ENCODE measurements around the gene SMPX.

Gene SMPX

DNA sequence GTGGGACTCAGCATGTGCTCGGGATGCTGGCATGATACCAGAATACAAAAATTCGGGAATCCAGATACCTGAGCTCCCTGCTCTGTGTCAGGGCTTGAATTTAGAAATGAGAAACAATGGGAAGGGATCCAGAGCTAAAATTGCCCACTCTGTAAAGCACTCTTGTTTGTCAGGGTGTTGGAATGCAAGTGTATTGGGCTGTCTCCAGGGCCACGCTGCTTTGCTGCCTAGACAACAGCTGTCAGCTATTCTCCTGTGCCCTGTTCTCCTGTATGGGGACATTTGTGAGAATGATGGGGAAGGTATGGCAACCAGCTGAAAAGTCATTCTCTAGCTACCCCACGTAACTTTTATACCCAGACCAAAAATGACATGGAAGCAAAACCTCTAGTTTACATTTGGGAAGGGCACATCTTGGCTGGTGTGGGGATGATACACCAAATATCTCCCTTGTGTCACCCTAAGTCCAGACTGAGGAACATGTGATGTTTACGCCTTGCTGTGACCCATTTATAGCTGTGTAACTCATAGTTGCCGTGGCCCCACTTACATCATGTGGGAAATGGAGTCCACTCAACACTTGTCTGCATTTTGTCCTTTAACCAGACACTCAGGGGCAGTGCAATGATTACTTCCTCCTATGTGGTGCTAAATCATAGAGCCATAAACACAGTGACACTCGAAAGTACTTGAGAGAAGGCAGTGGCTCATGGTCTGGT lies 46.6 kb downstream of the SMPX start:
- DNase-seq: no peak

DNA sequence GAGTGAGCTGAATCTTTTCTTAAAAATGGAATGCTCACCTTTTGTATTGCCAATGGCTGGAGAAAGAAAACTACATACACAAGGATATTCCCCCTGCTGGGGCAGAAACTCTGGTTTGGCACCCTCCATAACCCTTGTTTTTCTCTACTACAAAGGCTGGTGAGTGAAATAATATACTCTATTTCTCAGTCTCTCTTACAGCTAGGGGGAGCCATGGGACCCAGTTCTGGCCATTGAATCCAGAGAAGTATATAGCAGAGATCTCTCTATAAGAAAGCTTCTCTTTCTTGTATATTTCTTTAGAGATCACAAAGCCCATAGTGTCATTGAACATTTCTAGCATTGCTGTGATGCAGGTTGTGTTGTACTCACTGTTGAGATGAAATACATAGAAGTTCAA lies 49.8 kb downstream of the SMPX start:
- no peak for DNase-seq

DNA sequence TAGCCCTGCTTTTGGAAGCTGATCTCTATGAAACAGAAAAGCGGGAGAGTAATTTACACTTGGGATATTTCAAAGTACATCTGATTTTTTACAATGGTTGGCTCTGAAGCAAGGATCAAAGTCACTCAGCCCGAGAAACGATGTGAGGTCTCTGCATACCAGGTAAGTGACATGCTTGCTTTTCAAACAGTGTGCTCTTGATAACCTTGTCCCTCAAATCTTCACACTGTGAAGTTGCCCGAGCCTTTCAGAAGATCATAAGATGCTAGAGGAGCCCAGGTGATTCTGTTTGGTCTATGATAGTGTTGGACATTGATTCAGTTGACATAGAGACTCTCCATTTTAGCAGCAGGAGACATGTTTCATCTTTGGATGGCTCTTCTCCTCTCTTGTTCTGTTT lies 52.7 kb downstream of the SMPX start:
- no peak for DNase-seq

DNA sequence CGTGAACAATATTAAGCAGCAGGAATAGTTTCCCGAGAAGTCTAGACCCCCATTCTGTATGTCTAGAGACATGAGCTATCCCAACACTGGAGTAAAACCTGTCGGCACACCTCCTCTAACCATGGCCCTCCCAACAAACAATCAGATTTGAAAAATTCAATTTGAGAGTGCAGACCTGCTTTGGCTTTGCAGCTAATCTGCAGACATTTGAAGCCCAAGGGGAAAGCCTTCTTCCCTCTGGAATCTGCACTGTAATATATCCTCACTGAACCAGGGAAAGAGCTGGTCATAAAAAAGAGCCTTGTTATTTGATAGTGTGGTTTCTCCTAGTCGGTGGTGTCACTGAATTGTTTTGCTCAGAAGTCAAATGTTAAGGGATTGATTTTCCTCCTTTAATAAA lies 55.2 kb downstream of the SMPX start:
- no peak for DNase-seq

DNA sequence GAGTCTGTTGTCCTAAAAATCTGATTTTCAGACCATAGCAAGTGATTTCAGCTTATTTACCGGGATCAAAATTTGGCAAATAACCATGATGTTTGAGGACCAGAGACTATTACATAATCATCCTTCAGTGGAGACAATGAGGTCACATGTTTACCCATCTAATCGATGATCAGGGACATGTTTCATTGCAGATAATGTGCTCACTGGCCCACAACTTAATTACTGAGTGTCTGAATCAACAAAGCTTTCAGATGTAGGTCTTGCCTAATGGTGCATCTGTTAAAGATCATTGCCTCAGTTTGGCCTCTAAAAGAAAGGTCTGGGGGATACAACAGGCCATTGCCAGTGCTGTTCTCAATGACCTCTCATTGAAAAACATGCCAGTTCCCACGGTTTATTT lies 56.9 kb downstream of the SMPX start:
- no peak for DNase-seq

DNA sequence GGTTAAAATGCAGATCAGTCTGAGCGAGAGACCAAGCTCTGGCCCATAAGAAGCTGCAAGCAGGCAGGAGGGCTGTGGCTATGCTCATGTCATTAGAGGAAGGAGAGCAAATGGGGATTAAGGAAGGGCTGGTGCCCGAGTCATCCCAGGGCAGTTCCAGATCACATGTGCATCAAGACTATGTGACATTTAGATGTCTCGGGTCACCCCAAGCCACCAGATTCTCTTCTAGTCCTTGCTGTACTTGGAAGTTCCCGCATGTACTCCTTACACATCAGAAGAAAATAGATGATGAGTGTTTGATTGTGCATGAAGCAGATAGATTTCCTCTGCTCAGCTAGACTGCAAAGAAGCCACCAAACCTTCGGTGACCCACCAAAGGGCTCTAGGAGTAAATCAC lies 57.6 kb downstream of the SMPX start:
- DNase-seq: peak; percentile 42

DNA sequence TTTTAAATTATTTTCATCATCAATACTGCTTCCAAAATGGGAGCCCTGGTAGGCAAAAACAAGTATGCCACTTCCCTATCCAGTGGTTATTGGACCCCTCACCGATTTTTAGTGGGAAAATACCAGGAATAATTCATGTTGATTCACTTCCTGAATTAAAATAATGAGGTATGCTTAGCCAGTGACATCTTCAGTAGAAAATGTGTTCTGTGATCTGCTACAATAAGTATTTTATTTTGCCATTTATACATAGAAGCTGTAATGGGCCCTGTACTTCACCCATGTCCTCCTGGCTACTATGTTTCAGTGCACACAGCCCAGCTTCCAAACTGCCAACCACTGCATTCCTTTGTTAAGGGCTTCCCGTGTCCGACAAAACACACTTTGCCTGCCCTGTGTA lies 58.8 kb downstream of the SMPX start:
- no peak for DNase-seq

DNA sequence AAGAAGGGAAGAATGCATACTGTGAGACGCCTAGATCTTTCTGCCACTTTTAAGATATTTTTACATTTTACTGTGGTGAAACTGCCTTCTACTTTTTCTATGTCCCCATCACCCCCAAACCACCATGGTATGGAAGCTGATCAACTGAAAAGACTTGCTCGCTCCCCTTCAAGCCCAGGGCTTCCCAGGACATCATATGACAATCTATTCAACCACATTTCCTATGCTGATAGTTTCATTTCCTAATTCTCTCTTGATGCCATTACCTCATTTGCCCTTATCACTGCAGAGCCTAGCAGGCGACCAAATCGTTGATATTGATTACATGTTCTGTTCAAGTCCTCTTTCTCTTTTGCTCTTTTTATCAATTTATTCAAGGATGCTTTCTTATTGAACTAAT lies 59.6 kb downstream of the SMPX start:
- DNase-seq: peak; percentile 63

DNA sequence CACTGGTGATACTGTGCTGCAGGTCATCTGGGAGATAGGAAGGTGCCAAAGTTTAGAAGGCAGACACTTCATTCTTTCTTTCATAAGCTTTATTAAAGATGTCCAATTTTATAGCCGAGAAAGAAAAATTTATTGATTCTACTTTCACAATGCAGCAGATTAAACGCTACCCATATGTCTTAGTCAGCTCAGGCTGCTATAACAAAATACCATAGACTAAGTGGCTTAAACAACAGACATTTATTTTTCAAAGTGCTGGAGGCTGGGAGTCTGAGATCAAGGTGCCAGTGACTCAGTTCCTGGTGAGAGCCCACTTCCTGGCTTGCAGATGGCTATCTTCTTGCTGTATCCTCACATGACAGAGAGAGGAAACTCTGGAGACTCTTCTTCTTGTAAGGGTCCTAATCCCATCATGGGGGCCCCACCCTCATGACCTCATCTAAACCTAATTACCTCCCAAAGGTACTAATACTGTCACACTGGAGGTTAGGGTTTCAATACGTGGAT lies 66.4 kb downstream of the SMPX start:
- DNase-seq: no peak

DNA sequence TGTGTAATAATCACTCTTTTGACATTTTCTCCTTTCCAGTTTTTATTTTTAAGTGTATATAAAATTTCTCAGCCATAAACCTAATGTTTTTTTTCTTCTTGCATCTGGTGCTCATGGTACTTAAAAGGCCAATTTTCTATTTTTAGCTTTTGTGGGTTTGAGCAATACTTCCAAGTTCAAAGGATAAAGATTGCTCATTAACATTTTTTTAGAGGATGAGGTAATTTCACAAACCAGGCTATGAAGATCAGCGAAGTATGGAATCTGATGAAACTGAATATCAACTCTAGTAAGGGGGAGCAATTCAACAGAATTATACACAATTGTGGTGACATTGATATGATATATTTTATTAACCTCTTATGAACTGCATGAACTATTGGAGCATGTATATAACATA lies 74.0 kb downstream of the SMPX start:
- no peak for DNase-seq

DNA sequence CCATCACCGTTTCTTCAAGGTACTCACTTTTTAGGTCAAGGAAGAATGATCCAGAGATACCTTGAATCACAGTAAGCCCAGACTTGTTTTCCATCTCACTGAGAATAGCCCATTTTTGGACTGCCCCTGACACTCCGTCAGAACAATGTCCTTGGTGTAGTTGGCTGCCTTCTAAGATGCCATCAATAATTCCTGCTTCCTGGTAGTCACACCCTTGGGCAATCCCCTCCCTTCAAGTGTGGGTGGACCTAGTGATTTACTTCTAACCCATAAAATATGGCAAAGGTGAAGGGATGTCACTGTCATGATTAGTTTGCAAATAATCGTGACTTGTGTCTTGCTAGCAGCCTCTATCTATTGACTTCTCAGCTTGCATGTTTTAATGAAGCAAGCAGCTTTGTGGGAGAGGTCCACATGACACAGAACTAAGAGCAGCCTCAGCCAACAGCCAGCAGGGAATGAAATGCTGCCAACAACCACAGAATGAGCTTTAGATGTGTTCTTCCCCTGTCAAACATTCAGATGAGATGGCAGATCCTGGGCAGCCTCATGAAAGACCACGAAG lies 79.8 kb downstream of the SMPX start:
- no peak for DNase-seq

DNA sequence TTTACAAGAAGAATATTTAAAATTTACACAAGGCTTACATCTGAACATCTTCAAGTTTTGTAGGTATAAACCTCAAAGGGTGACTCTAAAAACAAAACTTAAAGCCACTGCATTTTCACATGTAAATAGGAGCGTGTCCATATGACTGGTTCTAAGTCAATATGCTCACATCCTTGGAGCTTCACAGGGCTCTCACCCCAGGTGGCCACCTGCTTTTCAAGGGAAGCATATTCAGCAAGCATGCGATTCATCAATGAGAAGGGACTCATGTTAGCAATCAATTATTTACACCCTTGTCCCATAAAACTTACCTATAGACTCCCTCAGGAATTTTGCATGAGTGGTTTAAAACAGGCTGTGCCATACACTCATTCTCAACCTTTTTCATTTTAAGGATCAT lies 82.0 kb downstream of the SMPX start:
- no peak for DNase-seq

DNA sequence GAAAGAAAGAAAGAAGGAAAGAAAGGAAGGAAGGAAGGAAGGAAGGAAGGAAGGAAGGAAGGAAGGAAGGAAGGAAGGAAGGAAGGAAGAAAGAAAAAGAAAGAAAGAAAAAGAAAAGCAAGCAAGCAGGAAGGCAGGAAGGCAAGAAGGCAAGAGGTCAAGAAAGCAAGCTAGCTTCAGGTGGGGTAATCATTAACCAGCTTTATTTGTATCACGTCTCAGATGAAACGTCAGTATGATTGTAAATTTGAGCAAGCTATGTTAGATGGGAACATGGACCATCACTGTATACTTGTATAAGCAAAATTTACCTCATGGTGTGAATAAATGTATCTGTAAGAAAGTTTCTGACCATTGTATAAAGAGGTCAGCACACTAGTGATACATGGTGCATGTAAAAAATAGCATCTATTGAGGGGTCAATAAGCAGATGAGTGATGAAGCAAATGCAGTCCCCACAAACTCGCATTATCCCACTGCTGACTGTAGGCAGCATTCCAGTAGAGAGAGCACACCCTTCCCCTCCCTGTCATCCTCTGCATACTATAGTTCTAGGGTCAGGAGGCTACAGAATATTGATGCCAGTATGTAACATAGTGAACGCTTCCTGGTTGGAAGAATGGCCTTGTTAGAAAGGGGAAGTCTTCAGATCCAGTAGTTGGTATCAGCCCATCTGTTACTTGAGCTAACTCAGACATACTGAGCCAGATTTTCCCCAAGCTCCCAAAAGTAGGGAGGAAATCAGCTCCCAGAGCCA lies 83.3 kb downstream of the SMPX start:
- no peak for DNase-seq

DNA sequence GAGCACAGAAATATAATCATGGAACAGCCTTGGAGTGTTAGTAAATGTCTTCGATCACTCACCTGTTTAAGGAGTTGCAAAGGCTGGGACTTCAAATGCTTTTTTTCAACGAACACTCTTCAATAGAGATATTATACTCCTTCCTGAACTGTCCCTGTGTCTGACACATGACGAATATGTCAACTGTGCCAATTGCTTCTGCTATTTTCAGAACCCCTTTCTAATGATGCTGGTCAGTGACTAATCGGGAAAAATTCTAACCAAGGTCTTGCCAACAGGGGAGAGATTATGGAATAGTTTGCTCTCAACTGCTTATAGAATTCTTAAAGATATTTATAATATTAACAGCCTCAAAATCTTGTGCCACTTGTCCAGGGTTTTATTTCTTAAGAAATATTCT lies 91.2 kb downstream of the SMPX start:
- DNase-seq: no peak

DNA sequence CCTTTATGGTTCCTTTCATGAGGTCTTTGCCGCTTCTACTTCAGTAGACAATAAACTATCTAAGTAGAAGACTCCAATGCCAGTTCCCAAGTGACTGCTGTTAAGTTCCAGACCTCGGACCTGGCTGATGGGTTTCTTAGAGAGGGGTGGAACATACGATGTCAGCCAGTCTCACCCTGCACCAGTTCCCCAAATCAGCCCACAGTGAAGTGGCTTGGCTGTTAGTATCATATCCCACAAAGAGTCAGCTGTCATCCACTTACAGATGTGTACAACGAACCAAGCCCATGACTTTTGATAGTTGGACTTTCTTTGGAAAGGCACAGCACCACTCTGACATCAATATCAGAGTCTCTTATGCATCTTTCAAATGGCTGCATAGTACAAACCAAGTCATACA lies 91.7 kb downstream of the SMPX start:
- no peak for DNase-seq

DNA sequence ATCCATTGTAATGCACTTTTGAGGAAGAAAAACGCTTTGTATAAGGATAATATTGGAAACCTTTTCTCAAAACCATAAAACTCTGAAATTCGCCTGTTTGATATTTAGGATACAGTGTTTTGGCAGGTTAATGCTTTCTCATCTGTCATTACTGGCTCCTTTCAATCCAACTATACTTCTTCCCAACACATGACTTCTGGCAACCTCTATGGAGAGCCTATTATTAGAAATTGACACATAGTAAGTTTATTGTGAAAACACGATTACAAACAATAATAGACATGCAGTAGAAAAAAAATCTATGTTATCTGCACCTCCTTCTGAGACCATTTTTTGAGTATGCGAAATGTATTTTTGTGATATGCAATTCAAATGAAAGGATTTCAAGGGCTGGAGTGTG lies 95.2 kb downstream of the SMPX start:
- DNase-seq: no peak

DNA sequence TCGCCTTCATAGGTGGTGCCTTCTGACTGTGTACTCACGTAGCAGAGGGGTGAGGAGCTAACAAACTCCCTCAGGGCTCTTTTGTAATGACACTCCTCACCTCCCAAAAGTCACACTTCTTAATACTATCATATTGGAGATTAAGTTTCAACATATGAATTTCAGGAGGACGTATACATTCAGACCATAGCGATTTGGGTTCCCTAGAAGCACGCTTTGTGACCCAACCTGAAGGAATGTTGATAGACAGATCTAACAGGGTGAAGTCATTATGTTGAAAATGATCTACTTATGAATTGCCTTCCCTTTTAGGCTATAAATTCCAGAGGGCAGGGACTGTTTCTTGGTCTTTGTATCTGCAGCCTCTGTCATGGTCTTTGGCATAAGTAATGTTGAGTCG lies 96.6 kb downstream of the SMPX start:
- no peak for DNase-seq

DNA sequence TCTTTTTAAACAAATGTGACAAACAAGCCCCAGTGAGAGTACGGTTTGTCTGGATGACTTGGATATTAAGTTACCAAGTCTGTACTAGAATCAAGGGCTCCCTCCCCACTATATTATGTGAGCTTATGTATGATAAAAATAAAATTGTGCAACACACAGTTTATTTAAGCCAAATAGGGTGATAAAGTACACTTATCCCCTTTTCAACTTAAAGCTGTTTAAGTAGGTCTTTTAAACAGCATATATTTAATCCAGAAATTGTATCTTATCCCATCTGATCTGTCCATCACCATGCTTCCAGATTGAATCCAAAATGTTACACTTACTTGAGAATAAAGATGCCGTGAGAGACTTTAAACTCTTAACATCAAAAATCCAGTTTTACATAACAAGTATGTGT lies 97.8 kb downstream of the SMPX start:
- no peak for DNase-seq

DNA sequence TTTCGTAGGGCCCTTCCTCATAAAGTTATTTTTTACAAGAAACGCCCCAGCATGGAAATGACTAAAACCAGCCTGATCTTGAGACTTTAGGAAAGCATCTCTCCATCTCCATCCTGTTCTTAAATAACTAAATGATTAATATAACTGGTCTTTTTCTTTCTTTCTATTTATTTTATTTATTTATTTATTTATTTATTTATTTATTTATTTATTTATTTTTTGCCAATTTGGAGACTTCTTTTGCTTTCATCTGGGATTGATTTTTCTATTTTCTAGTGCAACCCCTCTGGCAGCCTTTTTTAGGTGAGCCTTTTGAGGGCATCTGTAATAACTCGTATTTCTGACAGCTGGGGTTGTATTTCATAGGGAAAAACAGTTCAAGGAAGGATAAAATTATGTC lies 98.6 kb downstream of the SMPX start:
- no peak for DNase-seq

DNA sequence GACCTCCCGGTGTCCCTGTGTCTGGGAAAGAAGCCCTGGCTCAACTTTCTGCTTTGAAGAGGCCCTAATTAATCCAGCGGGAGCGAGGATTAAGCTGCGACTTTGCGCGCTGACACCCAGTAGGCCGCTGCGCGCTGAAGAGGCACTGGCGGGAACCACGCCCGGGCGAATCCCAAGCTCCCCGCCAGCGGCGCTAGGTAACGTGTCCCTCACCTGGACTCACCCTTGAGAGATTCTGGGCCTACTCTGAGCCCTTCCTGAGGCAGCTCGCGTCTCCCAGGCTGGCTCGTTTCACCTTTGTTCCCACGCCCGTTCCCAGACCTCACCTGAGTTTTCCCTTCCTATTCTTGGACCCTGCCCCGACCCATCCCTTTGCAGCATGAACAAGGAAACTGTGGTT lies 99.2 kb downstream of the SMPX start:
- DNase-seq: no peak

DNA sequence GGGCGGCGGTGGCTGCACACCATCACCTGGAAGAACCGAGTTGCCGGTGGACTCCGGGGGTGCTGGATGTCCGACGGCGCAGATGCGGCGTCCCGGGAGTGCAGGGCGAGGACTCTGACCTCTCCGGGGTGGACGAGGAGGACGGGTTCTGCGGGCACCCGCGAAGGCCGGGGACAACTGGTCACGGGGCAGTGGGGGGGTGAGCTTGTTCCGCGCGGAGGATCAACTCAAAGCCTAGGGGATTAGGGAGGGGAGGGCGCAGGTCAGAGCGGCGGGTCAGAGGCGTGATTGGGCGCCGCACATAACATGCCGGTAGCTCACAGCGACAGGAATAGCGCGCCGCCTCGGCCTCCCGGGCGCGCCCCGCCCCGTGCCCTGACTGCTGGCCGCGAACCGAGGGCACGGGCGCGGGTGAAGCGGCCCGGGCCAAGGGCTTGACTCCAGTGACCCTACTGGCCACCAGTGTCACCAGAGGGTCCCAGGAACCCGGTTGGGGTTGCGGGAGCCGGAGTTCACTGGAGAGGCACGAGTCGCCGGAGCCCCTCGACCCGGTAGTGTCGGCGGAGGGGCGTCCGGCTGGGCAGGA lies 99.7 kb downstream of the SMPX start, which contains the start of gene KLHL34:
KLHL34 (minus strand) TSS at position 179 of the 586 bp plus-strand sequence. CDS start 542 bp downstream, outside the sequence.
- no peak for DNase-seq

DNA sequence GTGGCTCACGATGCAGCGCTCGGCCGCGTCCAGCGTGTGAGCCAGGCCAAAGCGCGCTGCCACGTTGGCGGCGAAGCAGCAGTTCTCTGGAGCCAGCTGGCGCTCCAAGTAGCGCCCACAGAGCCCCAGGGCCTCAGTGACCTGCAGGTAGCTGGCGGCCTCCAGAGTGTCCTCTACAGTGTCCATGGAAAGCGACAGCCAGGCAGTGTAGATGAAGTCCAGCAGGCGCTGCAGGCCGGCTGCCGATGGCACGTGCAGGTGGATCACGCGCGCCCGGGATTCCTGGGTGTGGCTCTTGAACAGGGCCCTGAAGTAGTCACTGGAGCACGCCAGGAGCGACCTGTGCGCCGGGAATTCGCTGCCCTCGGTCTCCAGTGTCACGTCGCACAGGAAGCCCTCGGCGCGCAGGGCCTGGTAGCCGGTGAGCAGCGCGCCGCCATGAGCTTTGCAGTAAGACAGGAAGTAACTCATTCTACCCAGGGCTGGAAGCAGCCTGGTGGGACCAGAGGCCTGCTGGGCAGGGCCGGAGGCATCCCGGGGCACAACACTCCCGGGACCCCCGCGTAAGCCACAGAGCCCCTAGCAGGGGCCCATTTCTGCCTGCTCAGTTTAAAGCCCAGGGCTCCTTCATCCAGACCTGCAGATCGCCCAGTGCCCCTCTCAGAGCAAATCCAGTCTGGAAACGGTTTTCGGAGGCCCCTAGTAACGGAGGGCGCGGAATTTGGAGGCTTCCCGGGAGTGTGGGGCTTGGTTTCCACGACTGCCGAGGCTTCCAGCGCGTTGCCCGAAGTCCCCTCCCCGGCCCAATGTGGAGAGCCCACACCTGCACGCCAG lies 100.4 kb downstream of the SMPX start:
- no peak for DNase-seq

Data from inflammatory macrophage treated with lipopolysaccharide for 4 hours (primary cell).